Peyer's patch (tissue), 4 donors: ENCODE measurements around the gene ELAPOR1.

Experiments used
- POLR2A ChIP-seq, 2 donors: fragments of 450-650 bp; IDR thresholded peaks; one replicate each; pipeline ENCODE4 v1.5.1; 2017; ENCODE audit warnings: antibody characterized with exemption in 2 of 2, mild to moderate bottlenecking in 2 of 2, moderate library complexity in 2 of 2
- TF ChIP-seq, protein P1 (sequence below), 6 experiments: fragments of 450-650 bp in 4 of 6; fragments of 200-600 bp in 2 of 6; sonication (generic) in 1 of 6; IDR thresholded peaks; one replicate each; pipeline ENCODE4 v1.5.1; 2017 to 2019; ENCODE audit warnings: antibody characterized with exemption in 6 of 6, mild to moderate bottlenecking in 3 of 6, moderate library complexity in 1 of 6

DNA sequence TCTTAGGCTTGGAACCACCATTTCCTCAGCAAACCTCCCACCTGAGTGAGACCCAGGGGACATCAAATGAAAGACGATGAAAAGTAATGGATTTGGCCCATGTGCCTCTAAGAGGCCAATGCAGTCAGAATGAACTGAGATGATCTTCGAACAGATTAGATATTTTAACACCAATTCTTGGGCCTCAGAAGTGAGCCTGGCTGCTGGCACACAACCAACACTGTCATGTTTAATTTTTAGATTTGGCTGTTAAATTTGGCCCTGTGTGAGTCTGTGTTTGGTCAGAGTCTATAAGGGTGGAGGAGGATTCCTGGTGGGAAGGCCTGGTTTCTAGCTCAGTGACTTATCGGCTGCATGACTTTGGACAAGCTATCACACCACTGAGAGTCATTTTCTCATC is 45.4 kb downstream of the ELAPOR1 start:
- TF ChIP-seq, protein P1, sequence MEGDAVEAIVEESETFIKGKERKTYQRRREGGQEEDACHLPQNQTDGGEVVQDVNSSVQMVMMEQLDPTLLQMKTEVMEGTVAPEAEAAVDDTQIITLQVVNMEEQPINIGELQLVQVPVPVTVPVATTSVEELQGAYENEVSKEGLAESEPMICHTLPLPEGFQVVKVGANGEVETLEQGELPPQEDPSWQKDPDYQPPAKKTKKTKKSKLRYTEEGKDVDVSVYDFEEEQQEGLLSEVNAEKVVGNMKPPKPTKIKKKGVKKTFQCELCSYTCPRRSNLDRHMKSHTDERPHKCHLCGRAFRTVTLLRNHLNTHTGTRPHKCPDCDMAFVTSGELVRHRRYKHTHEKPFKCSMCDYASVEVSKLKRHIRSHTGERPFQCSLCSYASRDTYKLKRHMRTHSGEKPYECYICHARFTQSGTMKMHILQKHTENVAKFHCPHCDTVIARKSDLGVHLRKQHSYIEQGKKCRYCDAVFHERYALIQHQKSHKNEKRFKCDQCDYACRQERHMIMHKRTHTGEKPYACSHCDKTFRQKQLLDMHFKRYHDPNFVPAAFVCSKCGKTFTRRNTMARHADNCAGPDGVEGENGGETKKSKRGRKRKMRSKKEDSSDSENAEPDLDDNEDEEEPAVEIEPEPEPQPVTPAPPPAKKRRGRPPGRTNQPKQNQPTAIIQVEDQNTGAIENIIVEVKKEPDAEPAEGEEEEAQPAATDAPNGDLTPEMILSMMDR (IDR thresholded peaks at IDR 0.05) = no peak
- TF ChIP-seq POLR2A (IDR thresholded peaks at IDR 0.05) = no peak
